Heart left ventricle (tissue), 16 donors: Measurements from ENCODE around the gene IRX1. TPM values are rescaled to one million over a fixed set of nuclear protein-coding genes. Genes with fewer than 3 reads are reported as not detected.

Experiments used
- ATAC-seq, 4 donors: fragments of 200-7000 bp; cut with Tn5 transposase; one replicate each; pipeline ENCODE4 v1.9.1; 2020 to 2022; ENCODE audit warnings: moderate library complexity in 4 of 4, mild to moderate bottlenecking in 3 of 4, moderate number of reproducible peaks in 1 of 4
- DNase-seq, 5 donors: peaks; one replicate each; pipeline ENCODE4 v3.0.0-alpha.2; 2020
- H3K27ac ChIP-seq, 12 donors: fragments of 200-600 bp; sonication (generic) in 4 of 12; one replicate each; pipeline versions ENCODE4 v1.5.0 to v1.8.0; 2016 to 2022; ENCODE audit warnings: mild to moderate bottlenecking in 2 of 12
- H3K27me3 ChIP-seq, 9 donors: fragments of 200-600 bp; sonication (generic) in 2 of 9; one replicate each; pipeline versions ENCODE4 v1.5.1 to v1.8.0; 2016 to 2022; ENCODE audit warnings: mild to moderate bottlenecking in 3 of 9
- H3K36me3 ChIP-seq, 9 donors: fragments of 200-600 bp; sonication (generic) in 2 of 9; one replicate each; pipeline versions ENCODE4 v1.5.0 to v1.8.0; 2018 to 2022; ENCODE audit warnings: mild to moderate bottlenecking in 2 of 9
- H3K4me1 ChIP-seq, 12 donors: fragments of 200-600 bp; sonication (generic) in 4 of 12; one replicate each; pipeline versions ENCODE4 v1.5.0 to v1.8.0; 2016 to 2022; ENCODE audit warnings: mild to moderate bottlenecking in 3 of 12
- H3K4me3 ChIP-seq, 12 donors: fragments of 200-600 bp; sonication (generic) in 4 of 12; one replicate each; pipeline versions ENCODE4 v1.5.0 to v1.8.0; 2017 to 2022; ENCODE audit warnings: mild to moderate bottlenecking in 9 of 12, moderate library complexity in 4 of 12
- H3K9me3 ChIP-seq, 12 donors: fragments of 200-600 bp; sonication (generic) in 4 of 12; one replicate each; pipeline versions ENCODE4 v1.5.0 to v1.8.0; 2016 to 2022; ENCODE audit warnings: mild to moderate bottlenecking in 1 of 12
- CTCF ChIP-seq, 12 donors: fragments of 200-600 bp; sonication (generic) in 4 of 12; IDR thresholded peaks; one replicate each; pipeline versions ENCODE4 v1.5.0 to v1.8.0; 2018 to 2022; ENCODE audit warnings: antibody characterized with exemption in 12 of 12, mild to moderate bottlenecking in 5 of 12
- POLR2A ChIP-seq, 2 donors: fragments of 450-650 bp; IDR thresholded peaks; one replicate each; pipeline ENCODE4 v1.6.1; 2017; ENCODE audit warnings: antibody characterized with exemption in 2 of 2, mild to moderate bottlenecking in 2 of 2, moderate library complexity in 2 of 2
- WGBS, 4 donors: extraction: QIAGEN DNeasy Blood & Tissue Kit in 2 of 4; methylation state at CpG; one replicate each; pipeline versions ENCODE4 v1.1.5 to v1.1.7; 2013 to 2018; 5-methylcytosine and 5-hydroxymethylcytosine counted together
- intact Hi-C, 10 donors: fragments of 100-400 bp; cut with DNase I; formaldehyde crosslinking; loops; one replicate each; pipeline versions ENCODE4 v1.11.1 to v1.14.2; 2022
- polyA plus RNA-seq, 2 donors: library from polyadenylated mRNA; stranded (reverse); fragments of 200-250 nt; gene quantifications; one replicate each; pipeline ENCODE4 v1.2.3, GENCODE V29; 2013
- total RNA-seq, 9 donors: library from RNA; depleted of rRNA in 2 of 9; stranded (reverse); fragments of >200 nt in 2 of 9; fragmentation: NEBNext Ultra II Directional in 3 of 9; extraction: Animal tissue kit (Norgen Biotek cat#: 25700) in 3 of 9; gene quantifications; one replicate each; pipeline versions ENCODE4 v1.1.0 to v1.2.4, GENCODE V29; 2016 to 2023
- donor health status: ischemic (EF 13 %, LVEDD 7.1; RV severe dilation, severe dysfunction).
- donor health status: healthy with polysubstance abuse.
- donor health status: DM: no; HTN: yes; CAD: no.
- donor health status: DM: no; HTN: no; CAD: no.
- donor health status: ischemic (EF 25% LVEDD 6.9; RV normal size, moderate dysfunction).
- donor health status: ischemic (EF 25% LVEDD 5.7; RV mildly dilated, moderate dysfunction).
- donor health status: healthy.
- donor health status: DM: yes; HTN: yes; CAD: no.
- donor health status: ischemic (EF 35%, LVEDD 5.7; RV mildly dilated, moderate dysfunction).
- donor health status: nonischemic (EF 11% LVEDD 7.7; RV severe dilation, severe dysfunction).
- donor health status: DM: yes; HTN: yes; CAD: no.
- donor health status: PGD.
- donor health status: ischemic (EF 29% LVEDD 5.4; RV normal size, mild dysfunction).
- donor health status: nonischemic (EF 23%, LVEDD 6.1; RV moderate dilation, normal function).

Gene IRX1
- total and polyA plus RNA-seq, 11 donors = 0.15 to 1.5 (median 0.34) TPM; not detected in 1

- 84 to 90% (median 87%) methylated on average over 13 of the region's 13 CpGs for WGBS, 4 donors
- intact Hi-C loops = loop anchor here in 2 of 10 donors (5.0 to 10.0 kb wide), 2 partner anchors 679 to 1234 kb away; no protein-coding TSS in a partner anchor
- Histone ChIP-seq H3K4me1 (no peaks in the 10 kb centered on the region), H3K27me3 (peaks cover 0 to 46% (median 0%) of the 10 kb centered on the region in 9 donors), H3K27ac (no peak overlapping the region), H3K9me3 (no peaks in the 10 kb centered on the region), H3K4me3 (no peak overlapping the region), H3K36me3 (no peaks in the 10 kb centered on the region)
- ATAC-seq (no peak), DNase-seq (no peak)
- TF ChIP-seq POLR2A (IDR thresholded peaks at IDR 0.05) = no peak
- no peak for TF ChIP-seq CTCF (IDR thresholded peaks at IDR 0.05)
Observed at GRCh38 chr5:3615829-3616228, 20.2 kb downstream of the IRX1 start.

- H3K27ac ChIP-seq = no peak overlapping the region
- no peaks in the 10 kb centered on the region for H3K36me3 ChIP-seq
- DNase-seq (no peak), ATAC-seq (no peak)
- TF ChIP-seq POLR2A (IDR thresholded peaks at IDR 0.05) (no peak), CTCF (IDR thresholded peaks at IDR 0.05) (no peak)
- no peaks in the 10 kb centered on the region for H3K4me1 ChIP-seq
- no peak overlapping the region for H3K4me3 ChIP-seq
- peaks cover 0 to 31% (median 0%) of the 10 kb centered on the region in 9 donors for H3K27me3 ChIP-seq
- intact Hi-C loops = loop anchor here in 2 of 10 donors (5.0 to 10.0 kb wide), 2 partner anchors 675 to 1237 kb away; no protein-coding TSS in a partner anchor
- no peaks in the 10 kb centered on the region for H3K9me3 ChIP-seq
- 47 to 68% (median 59%) methylated on average over 6 of the region's 6 CpGs for WGBS, 4 donors
Observed at GRCh38 chr5:3619579-3619978, 23.9 kb downstream of the IRX1 start.

GRCh38 chr5:3622961-3623360, 27.3 kb downstream of the IRX1 start:
- ATAC-seq (no peak), DNase-seq (no peak)
- no peak for TF ChIP-seq POLR2A (IDR thresholded peaks at IDR 0.05)
- no peak for TF ChIP-seq CTCF (IDR thresholded peaks at IDR 0.05)
- no peaks in the 10 kb centered on the region for H3K9me3 ChIP-seq
- no peaks in the 10 kb centered on the region for H3K4me1 ChIP-seq
- 78 to 90% (median 83%) methylated on average over 9 of the region's 9 CpGs for WGBS, 4 donors
- peaks cover 0 to 10% (median 0%) of the 10 kb centered on the region in 9 donors for H3K27me3 ChIP-seq
- H3K27ac ChIP-seq = no peak overlapping the region
- no peaks in the 10 kb centered on the region for H3K36me3 ChIP-seq
- H3K4me3 ChIP-seq = no peak overlapping the region
- intact Hi-C loops = no loop called here

GRCh38 chr5:3625626-3626025, 30.0 kb downstream of the IRX1 start:
- intact Hi-C loops = no loop called here

More at GRCh38 chr5:3625626-3626025, 30.0 kb downstream of the IRX1 start:
- H3K27ac ChIP-seq = no peak overlapping the region
- no peaks in the 10 kb centered on the region for H3K36me3 ChIP-seq
- DNase-seq (no peak), ATAC-seq (no peak)
- 77 to 87% (median 84%) methylated on average over 4 of the region's 4 CpGs for WGBS, 4 donors
- H3K4me1 ChIP-seq = no peaks in the 10 kb centered on the region
- H3K4me3 ChIP-seq = no peak overlapping the region
- TF ChIP-seq POLR2A (IDR thresholded peaks at IDR 0.05) = no peak
- no peak for TF ChIP-seq CTCF (IDR thresholded peaks at IDR 0.05)
- H3K9me3 ChIP-seq = no peaks in the 10 kb centered on the region
- peaks cover 0 to 5% (median 0%) of the 10 kb centered on the region in 9 donors for H3K27me3 ChIP-seq
